ENCODE results near the gene CACNA2D3. TPM values are rescaled to one million over a fixed set of nuclear protein-coding genes. Genes with fewer than 3 reads are reported as not detected.

The CACNA2D3 gene
- total RNA-seq, 2 experiments from 2014 or later, result not detected

- no peak for DNase-seq
- Mint-ChIP-seq H3K27ac (no peak overlapping the region), H3K9me3 (no peaks in the 10 kb centered on the region), H3K36me3 (no peaks in the 10 kb centered on the region), H3K27me3 (peaks cover 59% of the 10 kb centered on the region), H3K4me1 (peaks cover 2% of the 10 kb centered on the region), H3K4me3 (no peak overlapping the region)
Measured at GRCh38 chr3:54121414-54122323, 683 bp upstream of the CACNA2D3 start.

- no peaks in the 10 kb centered on the region for H3K9me3 Mint-ChIP-seq
- peaks cover 49% of the 10 kb centered on the region for H3K27me3 Mint-ChIP-seq
- H3K4me1 Mint-ChIP-seq, result peaks cover 2% of the 10 kb centered on the region
- no peak for DNase-seq
- no peaks in the 10 kb centered on the region for H3K36me3 Mint-ChIP-seq
- no peak overlapping the region for H3K27ac Mint-ChIP-seq
- H3K4me3 Mint-ChIP-seq, result peak overlapping the region; percentile 14
Measured at GRCh38 chr3:54123003-54123775, 837 bp downstream of the CACNA2D3 start.

GRCh38 chr3:54123776-54124196, 1.4 kb downstream of the CACNA2D3 start:
- Mint-ChIP-seq H3K4me3 (no peak overlapping the region), H3K27ac (no peak overlapping the region), H3K36me3 (no peaks in the 10 kb centered on the region), H3K9me3 (no peaks in the 10 kb centered on the region), H3K4me1 (peaks cover 2% of the 10 kb centered on the region), H3K27me3 (peaks cover 47% of the 10 kb centered on the region)
- DNase-seq, result no peak

GRCh38 chr3:54125300-54125699, 2.9 kb downstream of the CACNA2D3 start:
- Mint-ChIP-seq H3K27ac (no peak overlapping the region), H3K27me3 (peaks cover 40% of the 10 kb centered on the region), H3K4me3 (no peak overlapping the region), H3K9me3 (no peaks in the 10 kb centered on the region), H3K4me1 (peaks cover 2% of the 10 kb centered on the region), H3K36me3 (no peaks in the 10 kb centered on the region)
- DNase-seq, result no peak

GRCh38 chr3:54126551-54126950, 4.2 kb downstream of the CACNA2D3 start:
- Mint-ChIP-seq H3K4me1 (peaks cover 2% of the 10 kb centered on the region), H3K36me3 (no peaks in the 10 kb centered on the region), H3K4me3 (no peak overlapping the region), H3K9me3 (no peaks in the 10 kb centered on the region), H3K27ac (no peak overlapping the region), H3K27me3 (peaks cover 35% of the 10 kb centered on the region)
- DNase-seq, result no peak

GRCh38 chr3:54127499-54128056, 5.2 kb downstream of the CACNA2D3 start:
- Mint-ChIP-seq H3K4me1 (peaks cover 2% of the 10 kb centered on the region), H3K9me3 (no peaks in the 10 kb centered on the region), H3K4me3 (no peak overlapping the region), H3K27ac (no peak overlapping the region), H3K27me3 (peaks cover 38% of the 10 kb centered on the region), H3K36me3 (no peaks in the 10 kb centered on the region)
- no peak for DNase-seq

GRCh38 chr3:54131026-54131605, 8.8 kb downstream of the CACNA2D3 start:
- no peak overlapping the region for H3K27ac Mint-ChIP-seq
- H3K9me3 Mint-ChIP-seq, result no peaks in the 10 kb centered on the region
- H3K27me3 Mint-ChIP-seq, result peaks cover 12% of the 10 kb centered on the region
- no peaks in the 10 kb centered on the region for H3K36me3 Mint-ChIP-seq
- no peak for DNase-seq
- H3K4me1 Mint-ChIP-seq, result no peaks in the 10 kb centered on the region
- no peak overlapping the region for H3K4me3 Mint-ChIP-seq

- no peaks in the 10 kb centered on the region for H3K9me3 Mint-ChIP-seq
- no peaks in the 10 kb centered on the region for H3K4me1 Mint-ChIP-seq
- H3K36me3 Mint-ChIP-seq, result no peaks in the 10 kb centered on the region
- H3K4me3 Mint-ChIP-seq, result no peak overlapping the region
- no peak overlapping the region for H3K27ac Mint-ChIP-seq
- H3K27me3 Mint-ChIP-seq, result peaks cover 12% of the 10 kb centered on the region
- DNase-seq, result no peak
Measured at GRCh38 chr3:54131890-54132289, 9.5 kb downstream of the CACNA2D3 start.

GRCh38 chr3:54132685-54133084, 10.3 kb downstream of the CACNA2D3 start:
- H3K36me3 Mint-ChIP-seq, result no peaks in the 10 kb centered on the region
- no peak for DNase-seq
- H3K9me3 Mint-ChIP-seq, result no peaks in the 10 kb centered on the region
- no peak overlapping the region for H3K27ac Mint-ChIP-seq
- H3K4me1 Mint-ChIP-seq, result no peaks in the 10 kb centered on the region
- peaks cover 12% of the 10 kb centered on the region for H3K27me3 Mint-ChIP-seq
- H3K4me3 Mint-ChIP-seq, result no peak overlapping the region

GRCh38 chr3:54133196-54133595, 10.8 kb downstream of the CACNA2D3 start:
- H3K27me3 Mint-ChIP-seq, result peaks cover 10% of the 10 kb centered on the region
- DNase-seq, result no peak
- no peaks in the 10 kb centered on the region for H3K36me3 Mint-ChIP-seq
- H3K9me3 Mint-ChIP-seq, result no peaks in the 10 kb centered on the region
- H3K4me3 Mint-ChIP-seq, result no peak overlapping the region
- no peaks in the 10 kb centered on the region for H3K4me1 Mint-ChIP-seq
- no peak overlapping the region for H3K27ac Mint-ChIP-seq

- Mint-ChIP-seq H3K27ac (no peak overlapping the region), H3K27me3 (peaks cover 10% of the 10 kb centered on the region), H3K4me1 (no peaks in the 10 kb centered on the region)
Measured at GRCh38 chr3:54134155-54134554, 11.8 kb downstream of the CACNA2D3 start.

GRCh38 chr3:54134713-54135112, 12.4 kb downstream of the CACNA2D3 start:
- Mint-ChIP-seq H3K27ac (no peak overlapping the region), H3K9me3 (no peaks in the 10 kb centered on the region), H3K36me3 (no peaks in the 10 kb centered on the region), H3K27me3 (peaks cover 10% of the 10 kb centered on the region), H3K4me1 (no peaks in the 10 kb centered on the region), H3K4me3 (no peak overlapping the region)
- DNase-seq, result no peak

More at GRCh38 chr3:54134155-54134554, 11.8 kb downstream of the CACNA2D3 start:
- no peaks in the 10 kb centered on the region for H3K36me3 Mint-ChIP-seq
- H3K4me3 Mint-ChIP-seq, result no peak overlapping the region
- no peak for DNase-seq
- H3K9me3 Mint-ChIP-seq, result no peaks in the 10 kb centered on the region

- no peak overlapping the region for H3K4me3 Mint-ChIP-seq
- no peak for DNase-seq
- H3K27me3 Mint-ChIP-seq, result peaks cover 8% of the 10 kb centered on the region
- no peaks in the 10 kb centered on the region for H3K4me1 Mint-ChIP-seq
- no peaks in the 10 kb centered on the region for H3K36me3 Mint-ChIP-seq
- no peaks in the 10 kb centered on the region for H3K9me3 Mint-ChIP-seq
- H3K27ac Mint-ChIP-seq, result no peak overlapping the region
Measured at GRCh38 chr3:54137311-54137710, 15.0 kb downstream of the CACNA2D3 start.

GRCh38 chr3:54138937-54139547, 16.7 kb downstream of the CACNA2D3 start:
- no peak for DNase-seq
- H3K36me3 Mint-ChIP-seq, result no peaks in the 10 kb centered on the region
- no peak overlapping the region for H3K4me3 Mint-ChIP-seq
- H3K27ac Mint-ChIP-seq, result no peak overlapping the region
- no peaks in the 10 kb centered on the region for H3K4me1 Mint-ChIP-seq
- H3K9me3 Mint-ChIP-seq, result no peaks in the 10 kb centered on the region
- peaks cover 4% of the 10 kb centered on the region for H3K27me3 Mint-ChIP-seq
